ENCODE results near the gene ALDH3B2.

Gene ALDH3B2

GRCh38 chr11:67675058-67675747, 780 bp upstream of the ALDH3B2 start:
- Mint-ChIP-seq H3K9me3 (peaks cover 0 to 5% of the 10 kb centered on the region in 2 donors), H3K36me3 (ENCODE audit: insufficient read depth) (peaks cover 2% of the 10 kb centered on the region), H3K4me3 (no peak overlapping the region), H3K4me1 (ENCODE audit: low read depth in 2 of 2) (no peaks in the 10 kb centered on the region), H3K27me3 (peaks cover 25 to 49% of the 10 kb centered on the region in 2 donors), H3K27ac (no peak overlapping the region)
- ATAC-seq (replicated peaks) (no peak), DNase-seq (no peak)

- H3K4me1 Mint-ChIP-seq (ENCODE audit: low read depth in 2 of 2), result no peaks in the 10 kb centered on the region
- ATAC-seq (replicated peaks) (no peak), DNase-seq (no peak)
- H3K4me3 Mint-ChIP-seq, result no peak overlapping the region
- H3K9me3 Mint-ChIP-seq, result peaks cover 0 to 5% of the 10 kb centered on the region in 2 donors
- no peak overlapping the region for H3K27ac Mint-ChIP-seq
- peaks cover 25 to 49% of the 10 kb centered on the region in 2 donors for H3K27me3 Mint-ChIP-seq
- H3K36me3 Mint-ChIP-seq (ENCODE audit: insufficient read depth), result peaks cover 2% of the 10 kb centered on the region
Measured at GRCh38 chr11:67673902-67674301, 521 bp downstream of the ALDH3B2 start.

- H3K36me3 Mint-ChIP-seq (ENCODE audit: insufficient read depth), result peaks cover 2% of the 10 kb centered on the region
- H3K9me3 Mint-ChIP-seq, result peaks cover 0 to 5% of the 10 kb centered on the region in 2 donors
- no peaks in the 10 kb centered on the region for H3K4me1 Mint-ChIP-seq (ENCODE audit: low read depth in 2 of 2)
- no peak overlapping the region for H3K4me3 Mint-ChIP-seq
- H3K27me3 Mint-ChIP-seq, result peaks cover 25 to 49% of the 10 kb centered on the region in 2 donors
- ATAC-seq (replicated peaks) (no peak), DNase-seq (no peak)
- H3K27ac Mint-ChIP-seq, result no peak overlapping the region
Measured at GRCh38 chr11:67673358-67673757, 1.1 kb downstream of the ALDH3B2 start.

- H3K4me1 Mint-ChIP-seq (ENCODE audit: low read depth in 2 of 2), result no peaks in the 10 kb centered on the region
- peaks cover 18 to 30% of the 10 kb centered on the region in 2 donors for H3K27me3 Mint-ChIP-seq
- H3K27ac Mint-ChIP-seq, result no peak overlapping the region
- H3K9me3 Mint-ChIP-seq, result peaks cover 0 to 2% of the 10 kb centered on the region in 2 donors
- no peak for DNase-seq
- H3K36me3 Mint-ChIP-seq (ENCODE audit: insufficient read depth), result peaks cover 2% of the 10 kb centered on the region
- H3K4me3 Mint-ChIP-seq, result no peak overlapping the region
- ATAC-seq (replicated peaks), result no peak
Measured at GRCh38 chr11:67671211-67671520, 3.3 kb downstream of the ALDH3B2 start.

- H3K36me3 Mint-ChIP-seq (ENCODE audit: insufficient read depth), result peaks cover 2% of the 10 kb centered on the region
- H3K4me1 Mint-ChIP-seq (ENCODE audit: low read depth in 2 of 2), result no peaks in the 10 kb centered on the region
- DNase-seq (no peak), ATAC-seq (replicated peaks) (no peak)
- H3K4me3 Mint-ChIP-seq, result no peak overlapping the region
- H3K9me3 Mint-ChIP-seq, result no peaks in the 10 kb centered on the region
- peaks cover 17 to 24% of the 10 kb centered on the region in 2 donors for H3K27me3 Mint-ChIP-seq
- no peak overlapping the region for H3K27ac Mint-ChIP-seq
Measured at GRCh38 chr11:67670316-67671210, 3.9 kb downstream of the ALDH3B2 start.

- Mint-ChIP-seq H3K27me3 (peaks cover 2% of the 10 kb centered on the region in 2 donors), H3K4me1 (ENCODE audit: low read depth in 2 of 2) (no peaks in the 10 kb centered on the region), H3K9me3 (no peaks in the 10 kb centered on the region), H3K4me3 (no peak overlapping the region), H3K27ac (no peak overlapping the region), H3K36me3 (ENCODE audit: insufficient read depth) (no peaks in the 10 kb centered on the region)
- ATAC-seq (replicated peaks) (no peak), DNase-seq (no peak)
Measured at GRCh38 chr11:67668192-67668551, 6.3 kb downstream of the ALDH3B2 start.

- H3K36me3 Mint-ChIP-seq (ENCODE audit: insufficient read depth), result no peaks in the 10 kb centered on the region
- no peak overlapping the region for H3K27ac Mint-ChIP-seq
- ATAC-seq (replicated peaks), result no peak
Measured at GRCh38 chr11:67667490-67668191, 6.8 kb downstream of the ALDH3B2 start.

GRCh38 chr11:67666676-67667489, 7.5 kb downstream of the ALDH3B2 start:
- H3K36me3 Mint-ChIP-seq (ENCODE audit: insufficient read depth), result no peaks in the 10 kb centered on the region
- H3K9me3 Mint-ChIP-seq, result no peaks in the 10 kb centered on the region
- ATAC-seq (replicated peaks) (no peak), DNase-seq (no peak)
- H3K4me3 Mint-ChIP-seq, result no peak overlapping the region
- no peak overlapping the region for H3K27ac Mint-ChIP-seq
- H3K27me3 Mint-ChIP-seq, result peaks cover 0 to 14% of the 10 kb centered on the region in 2 donors
- no peaks in the 10 kb centered on the region for H3K4me1 Mint-ChIP-seq (ENCODE audit: low read depth in 2 of 2)

More at GRCh38 chr11:67667490-67668191, 6.8 kb downstream of the ALDH3B2 start:
- no peak for DNase-seq
- no peak overlapping the region for H3K4me3 Mint-ChIP-seq
- no peaks in the 10 kb centered on the region for H3K9me3 Mint-ChIP-seq
- H3K4me1 Mint-ChIP-seq (ENCODE audit: low read depth in 2 of 2), result no peaks in the 10 kb centered on the region
- peaks cover 0 to 7% of the 10 kb centered on the region in 2 donors for H3K27me3 Mint-ChIP-seq

- ATAC-seq (replicated peaks) (no peak), DNase-seq (no peak)
- no peak overlapping the region for H3K4me3 Mint-ChIP-seq
- H3K36me3 Mint-ChIP-seq (ENCODE audit: insufficient read depth), result no peaks in the 10 kb centered on the region
- H3K4me1 Mint-ChIP-seq (ENCODE audit: low read depth in 2 of 2), result no peaks in the 10 kb centered on the region
- no peaks in the 10 kb centered on the region for H3K9me3 Mint-ChIP-seq
- peaks cover 0 to 14% of the 10 kb centered on the region in 2 donors for H3K27me3 Mint-ChIP-seq
- H3K27ac Mint-ChIP-seq, result no peak overlapping the region
Measured at GRCh38 chr11:67666303-67666645, 8.1 kb downstream of the ALDH3B2 start.

GRCh38 chr11:67665541-67666302, 8.7 kb downstream of the ALDH3B2 start:
- H3K36me3 Mint-ChIP-seq (ENCODE audit: insufficient read depth), result no peaks in the 10 kb centered on the region
- no peaks in the 10 kb centered on the region for H3K9me3 Mint-ChIP-seq
- no peak for DNase-seq
- no peak overlapping the region for H3K4me3 Mint-ChIP-seq
- peaks cover 0 to 14% of the 10 kb centered on the region in 2 donors for H3K27me3 Mint-ChIP-seq
- no peak overlapping the region for H3K27ac Mint-ChIP-seq
- no peaks in the 10 kb centered on the region for H3K4me1 Mint-ChIP-seq (ENCODE audit: low read depth in 2 of 2)
- no peak for ATAC-seq (replicated peaks)

- Mint-ChIP-seq H3K27ac (no peak overlapping the region), H3K27me3 (peaks cover 0 to 14% of the 10 kb centered on the region in 2 donors), H3K4me1 (ENCODE audit: low read depth in 2 of 2) (no peaks in the 10 kb centered on the region), H3K4me3 (no peak overlapping the region), H3K36me3 (ENCODE audit: insufficient read depth) (no peaks in the 10 kb centered on the region), H3K9me3 (no peaks in the 10 kb centered on the region)
- DNase-seq (no peak), ATAC-seq (replicated peaks) (no peak)
Measured at GRCh38 chr11:67664696-67665540, 9.5 kb downstream of the ALDH3B2 start.

GRCh38 chr11:67664213-67664585, 10.2 kb downstream of the ALDH3B2 start:
- H3K4me1 Mint-ChIP-seq (ENCODE audit: low read depth in 2 of 2), result no peaks in the 10 kb centered on the region
- no peaks in the 10 kb centered on the region for H3K9me3 Mint-ChIP-seq
- H3K4me3 Mint-ChIP-seq, result no peak overlapping the region
- ATAC-seq (replicated peaks) (no peak), DNase-seq (no peak)
- peaks cover 0 to 14% of the 10 kb centered on the region in 2 donors for H3K27me3 Mint-ChIP-seq
- H3K27ac Mint-ChIP-seq, result no peak overlapping the region
- no peaks in the 10 kb centered on the region for H3K36me3 Mint-ChIP-seq (ENCODE audit: insufficient read depth)
